Stimulated activated CD4-positive, alpha-beta T cell treated with anti-CD3 and anti-CD28 coated beads, Interleukin-2, amount 100 ng/mL, for 24 hours (primary cell): ENCODE results near the gene UHMK1.
"Not testable (repeated sequence)": the region's sequence is repeated elsewhere in the genome, so short reads cannot be mapped to it uniquely, and the experiment has no call there.

Source experiments
- DNase-seq, 2 donors: peaks; one replicate each; pipeline ENCODE4 v3.0.0-alpha.2; 2020

UHMK1 gene

GRCh38 chr1:162497723-162498495, at the start of gene UHMK1:
Gene UHMK1, plus strand, starts transcription at chr1:162497818. Its CDS starts 183 bp downstream, at chr1:162498001.
- peak; percentile 85 to 89 for DNase-seq

- DNase-seq: not testable (repeated sequence)
Measured at GRCh38 chr1:162454361-162454760, 43.3 kb upstream of the UHMK1 start.

GRCh38 chr1:162456323-162456722, 41.3 kb upstream of the UHMK1 start:
- DNase-seq: no peak

- DNase-seq: no peak
Measured at GRCh38 chr1:162458236-162458635, 39.4 kb upstream of the UHMK1 start.

- not testable (repeated sequence) for DNase-seq
Measured at GRCh38 chr1:162462425-162462824, 35.2 kb upstream of the UHMK1 start.

- no peak for DNase-seq
Measured at GRCh38 chr1:162463021-162463420, 34.6 kb upstream of the UHMK1 start.

- DNase-seq: no peak
Measured at GRCh38 chr1:162466797-162467196, 30.8 kb upstream of the UHMK1 start.

- no peak for DNase-seq
Measured at GRCh38 chr1:162470216-162470615, 27.4 kb upstream of the UHMK1 start.

- no peak for DNase-seq
Measured at GRCh38 chr1:162471290-162471853, 26.2 kb upstream of the UHMK1 start.

- no peak for DNase-seq
Measured at GRCh38 chr1:162475089-162475488, 22.5 kb upstream of the UHMK1 start.

GRCh38 chr1:162475539-162476185, 22.0 kb upstream of the UHMK1 start:
- DNase-seq: no peak

- DNase-seq: no peak
Measured at GRCh38 chr1:162476620-162477019, 21.0 kb upstream of the UHMK1 start.

- DNase-seq: no peak
Measured at GRCh38 chr1:162485236-162485635, 12.4 kb upstream of the UHMK1 start.

- DNase-seq: no peak
Measured at GRCh38 chr1:162487241-162487640, 10.4 kb upstream of the UHMK1 start.

GRCh38 chr1:162488219-162488618, 9.4 kb upstream of the UHMK1 start:
- no peak for DNase-seq

- not testable (repeated sequence) for DNase-seq
Measured at GRCh38 chr1:162495531-162496233, 1.9 kb upstream of the UHMK1 start.

- peak in 1 of 2 donors; percentile 19 for DNase-seq
Measured at GRCh38 chr1:162497104-162497722, 405 bp upstream of the UHMK1 start.

GRCh38 chr1:162498496-162498810, 835 bp downstream of the UHMK1 start:
- DNase-seq: no peak

- no peak for DNase-seq
Measured at GRCh38 chr1:162500805-162501204, 3.2 kb downstream of the UHMK1 start.

- no peak for DNase-seq
Measured at GRCh38 chr1:162502077-162502476, 4.5 kb downstream of the UHMK1 start.

GRCh38 chr1:162502928-162503327, 5.3 kb downstream of the UHMK1 start:
- no peak for DNase-seq

- no peak for DNase-seq
Measured at GRCh38 chr1:162527314-162527713, 29.7 kb downstream of the UHMK1 start.
